LNCAP (cell line): Measurements from ENCODE around the gene RELL1.

Source experiments
- CTCF ChIP-seq: fragments of 450-650 bp; IDR thresholded peaks from 2 replicates; pipeline ENCODE4 v1.5.1; 2017; ENCODE audit warnings: mild to moderate bottlenecking

The RELL1 gene

GRCh38 chr4:37641352-37641751 is 44.8 kb downstream of the RELL1 start:
- no peak for TF ChIP-seq CTCF

GRCh38 chr4:37639551-37640285 is 46.5 kb downstream of the RELL1 start:
- no peak for TF ChIP-seq CTCF

GRCh38 chr4:37635155-37635554 is 51.0 kb downstream of the RELL1 start:
- TF ChIP-seq CTCF, result no peak

- TF ChIP-seq CTCF, result no peak
Measured at GRCh38 chr4:37634180-37634579, 52.0 kb downstream of the RELL1 start.

- no peak for TF ChIP-seq CTCF
Measured at GRCh38 chr4:37632836-37633235, 53.3 kb downstream of the RELL1 start.

GRCh38 chr4:37631551-37631950 is 54.6 kb downstream of the RELL1 start:
- TF ChIP-seq CTCF, result no peak

GRCh38 chr4:37629713-37630112 is 56.5 kb downstream of the RELL1 start:
- no peak for TF ChIP-seq CTCF
